GM12878 (cell line): ENCODE results near the gene NLGN1. TPM values are rescaled to one million over a fixed set of nuclear protein-coding genes. Genes with fewer than 3 reads are reported as not detected.

ENCODE experiments used
- ATAC-seq: fragments of 200-7000 bp; cut with Tn5 transposase; 3 replicates; pipeline ENCODE4 v1.9.1; 2020; ENCODE audit warnings: mild to moderate bottlenecking, moderate library complexity
- BruUV-seq: library from RNA; stranded (reverse); fragments of 400-500 nt; replicated peaks from 2 replicates; lab custom pipeline; 2021; lab: Mats Ljungman, UMichigan
- CTCF ChIA-PET: fragments of 300-600 bp; sonication (Branson Sonifier 250); formaldehyde crosslinking; extraction: SDS; loops from one replicate; lab custom pipeline; 2021; ENCODE audit warnings: inconsistent platforms; lab: Yijun Ruan, JAX
- POLR2A ChIA-PET: fragments of 350-600 bp; formaldehyde crosslinking; extraction: SDS; loops from one replicate; lab custom pipeline; 2021; ENCODE audit warnings: inconsistent platforms; lab: Charles Lee
- RAD21 ChIA-PET: fragments of 300-600 bp; sonication (Branson Sonifier 250); formaldehyde crosslinking; loops from one replicate; lab custom pipeline; 2023; ENCODE audit warnings: antibody characterized with exemption; ENCODE audit not compliant: unreplicated experiment; lab: Charles Lee
- SMC1A ChIA-PET: fragments of 300-600 bp; sonication (Branson Sonifier 250); formaldehyde crosslinking; loops from one replicate; lab custom pipeline; 2023; ENCODE audit not compliant: unreplicated experiment, uncharacterized antibody; lab: Charles Lee
- DNase-seq: peaks from one replicate; pipeline ENCODE4 v3.0.0-alpha.2; 2011; ENCODE audit warnings: low read depth, low spot score
- FAIRE-seq: peaks from 3 replicates; lab custom pipeline; 2011; peaks lifted over from hg19 to GRCh38; lab: Jason Lieb, UNC
- H2AFZ ChIP-seq: 2 replicates; pipeline ENCODE4 v1.6.0; 2011; ENCODE audit warnings: low read depth, low read length, control low read depth; ENCODE audit not compliant: control insufficient read depth
- H3K27ac ChIP-seq: 2 replicates; pipeline ENCODE4 v1.5.1; 2011; ENCODE audit warnings: control low read depth; ENCODE audit not compliant: control insufficient read depth, insufficient read depth
- H3K27me3 ChIP-seq, 2 experiments: replicated peaks in 1 of 2; 2 replicates each; pipeline versions ENCODE4 v1.6.0 to v1.6.1; 2011; ENCODE audit warnings: low read length in 1 of 2; ENCODE audit not compliant: control insufficient read depth in 2 of 2, insufficient read depth in 2 of 2
- H3K36me3 ChIP-seq, 2 experiments: 2 replicates each; pipeline ENCODE4 v1.5.1; 2011; ENCODE audit warnings: low read length in 1 of 2; ENCODE audit not compliant: control insufficient read depth in 2 of 2, insufficient read depth in 2 of 2
- H3K4me1 ChIP-seq: 2 replicates; pipeline ENCODE4 v1.6.1; 2011; ENCODE audit warnings: mild to moderate bottlenecking, low read length, moderate library complexity, mixed read lengths; ENCODE audit not compliant: control insufficient read depth, insufficient read depth
- H3K4me2 ChIP-seq: 2 replicates; pipeline ENCODE4 v1.6.0; 2011; ENCODE audit warnings: control low read depth; ENCODE audit not compliant: control insufficient read depth, insufficient read depth
- H3K4me3 ChIP-seq: fragments of 200-600 bp; sonication (generic); 2 replicates; pipeline ENCODE4 v1.5.1; 2016
- H3K79me2 ChIP-seq: 2 replicates; pipeline ENCODE4 v1.6.0; 2011; ENCODE audit warnings: low read length; ENCODE audit not compliant: control insufficient read depth, insufficient read depth
- H3K9ac ChIP-seq: 2 replicates; pipeline ENCODE4 v1.8.0; 2011; ENCODE audit warnings: low read length, control low read depth, mixed read lengths; ENCODE audit not compliant: control insufficient read depth, insufficient read depth
- H3K9me3 ChIP-seq: replicated peaks from 3 replicates; pipeline ENCODE4 v1.5.1; 2011; ENCODE audit warnings: mild to moderate bottlenecking, low read length; ENCODE audit not compliant: control insufficient read depth, insufficient read depth
- H4K20me1 ChIP-seq: 2 replicates; pipeline ENCODE4 v1.6.0; 2011; ENCODE audit not compliant: control insufficient read depth, insufficient read depth
- ATF7 ChIP-seq: fragments of 450-650 bp; IDR thresholded peaks from 2 replicates; pipeline ENCODE4 v1.6.1; 2016; ENCODE audit warnings: low read depth, mild to moderate bottlenecking
- FOS ChIP-seq: IDR thresholded peaks from 3 replicates; pipeline ENCODE4 v1.6.1; 2011; ENCODE audit warnings: borderline replicate concordance; ENCODE audit not compliant: insufficient read length; ENCODE audit errors: extremely low read depth
- FOXK2 ChIP-seq: fragments of 450-650 bp; IDR thresholded peaks from 2 replicates; pipeline ENCODE4 v1.6.1; 2017; ENCODE audit warnings: mild to moderate bottlenecking, moderate library complexity
- NRF1 ChIP-seq: conservative IDR thresholded peaks from 2 replicates; pipeline ENCODE4 v1.6.1; 2011; ENCODE audit warnings: mild to moderate bottlenecking, low read depth, low read length, improper control_type of control experiment
- POLR2A ChIP-seq: IDR thresholded peaks from 2 replicates; pipeline ENCODE4 v1.6.1; 2011; ENCODE audit warnings: low read depth, mild to moderate bottlenecking, low read length
- RAD51 ChIP-seq: fragments of 450-650 bp; IDR thresholded peaks from 2 replicates; pipeline ENCODE4 v1.6.1; 2016; ENCODE audit warnings: moderate library complexity, mild to moderate bottlenecking, inconsistent platforms
- SPI1 ChIP-seq: IDR thresholded peaks from 2 replicates; pipeline ENCODE4 v1.6.1; 2011; ENCODE audit warnings: low read depth, mild to moderate bottlenecking, low read length, moderate library complexity, borderline replicate concordance; ENCODE audit not compliant: insufficient read depth
- WGBS: methylation state at CpG from one replicate; pipeline ENCODE4 v1.1.6; 2016; ENCODE audit warnings: low lambda C conversion rate; ENCODE audit not compliant: insufficient replicate concordance, insufficient coverage; ENCODE audit errors: missing lambda C conversion rate; 5-methylcytosine and 5-hydroxymethylcytosine counted together
- in situ Hi-C: fragments of 300-500 bp; cut with MboI; formaldehyde crosslinking; loops from 9 replicates; pipeline ENCODE4 v1.14.3; 2018; ENCODE audit warnings: mixed read lengths
- intact Hi-C: fragments of 100-400 bp; cut with micrococcal nuclease; formaldehyde crosslinking; loops from one replicate; pipeline ENCODE4 v1.14.2; 2022; ENCODE audit not compliant: unreplicated experiment
- polyA plus RNA-seq, 11 experiments: library from polyadenylated mRNA; depleted of rRNA in 4 of 11; unstranded in 6 of 11; stranded (reverse) in 5 of 11; fragments of >200 nt; fragmentation: Nextera tagmentation in 4 of 11; fragmentation: Illumina TruSeq in 1 of 11; extraction: Ambion mirVana in 4 of 11; extraction: Trizol in 1 of 11; gene quantifications; 1 replicate in 1 of 11; 2 replicates in 10 of 11; pipeline versions ENCODE4 v1.2.1 to v1.2.3, GENCODE V29; 2011 to 2016; ENCODE audit warnings: inconsistent platforms in 2 of 11, missing spikeins in 2 of 11, low read depth in 1 of 11
- total RNA-seq, 4 experiments: library from RNA; depleted of rRNA in 3 of 4; stranded (reverse); fragments of >200 nt in 3 of 4; fragmentation: Illumina TruSeq in 1 of 4; extraction: Trizol in 1 of 4; gene quantifications; 2 replicates each; pipeline versions ENCODE4 v1.2.1 to v1.2.3, GENCODE V29; 2013 to 2021
- TF ChIP-seq, protein P1 (sequence below): fragments of 450-650 bp; formaldehyde crosslinking; IDR thresholded peaks from 2 replicates; pipeline ENCODE4 v1.4.0; 2022; ENCODE audit warnings: mild to moderate bottlenecking, moderate library complexity
- TF ChIP-seq, protein P2 (sequence below): fragments of 450-650 bp; conservative IDR thresholded peaks from 2 replicates; pipeline ENCODE4 v1.6.1; 2017; ENCODE audit warnings: mild to moderate bottlenecking, moderate library complexity
- TF ChIP-seq, protein P3 (sequence below): fragments of 450-650 bp; IDR thresholded peaks from 2 replicates; pipeline ENCODE4 v1.6.1; 2017; ENCODE audit warnings: mild to moderate bottlenecking, moderate library complexity
- TF ChIP-seq, protein P4 (sequence below), 3 experiments: IDR thresholded peaks in 2 of 3; conservative IDR thresholded peaks in 1 of 3; 2 replicates each; pipeline ENCODE4 v1.5.1; 2011; ENCODE audit warnings: low read depth in 3 of 3, low read length in 3 of 3, mild to moderate bottlenecking in 3 of 3, control low read depth in 2 of 3, moderate library complexity in 2 of 3, inconsistent platforms in 1 of 3, mixed read lengths in 1 of 3; ENCODE audit not compliant: control insufficient read depth in 2 of 3, insufficient read depth in 1 of 3; ENCODE audit errors: extremely low read depth in 1 of 3

Gene NLGN1
- total and polyA plus RNA-seq, 10 of the 15 experiments (the other 5 are each of a cell fraction or from before 2014, with no cell fraction given) = not detected

DNA sequence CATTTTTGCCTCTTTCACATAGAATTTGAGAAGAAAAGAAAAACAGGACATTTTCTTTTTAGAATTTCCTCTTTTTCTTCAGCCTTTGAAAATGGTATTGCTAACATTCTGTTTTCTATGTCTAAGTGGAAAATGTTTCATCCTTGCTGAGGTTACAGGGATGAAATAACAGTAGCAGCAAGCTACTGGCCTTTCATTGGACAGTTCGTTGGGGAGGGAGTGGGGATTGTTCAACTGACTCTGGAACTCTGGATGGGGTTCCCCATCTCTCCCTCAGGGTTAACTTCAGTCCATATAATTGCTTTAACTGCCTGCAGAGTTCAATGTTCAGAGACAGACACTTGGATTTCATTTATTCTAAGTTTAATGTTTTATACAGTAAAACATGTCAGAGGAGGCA lies 346.0 kb downstream of the NLGN1 start:
- H3K4me1 ChIP-seq = no peaks in the 10 kb centered on the region
- no peak overlapping the region for H3K9ac ChIP-seq
- no peaks in the 10 kb centered on the region for H4K20me1 ChIP-seq
- POLR2A ChIA-PET = no interaction called here
- intact Hi-C loops = no loop called here
- FAIRE-seq (no peak), ATAC-seq (no peak), DNase-seq (no peak)
- no peak overlapping the region for H3K27ac ChIP-seq
- no TSS peak for BruUV-seq
- WGBS = 0% methylated on average over 1 of the region's 1 CpG
- TF ChIP-seq ATF7 (no peak), FOS (no peak), FOXK2 (no peak), RAD51 (no peak), SPI1 (no peak), NRF1 (no peak), POLR2A (no peak)
- TF ChIP-seq, protein P1, sequence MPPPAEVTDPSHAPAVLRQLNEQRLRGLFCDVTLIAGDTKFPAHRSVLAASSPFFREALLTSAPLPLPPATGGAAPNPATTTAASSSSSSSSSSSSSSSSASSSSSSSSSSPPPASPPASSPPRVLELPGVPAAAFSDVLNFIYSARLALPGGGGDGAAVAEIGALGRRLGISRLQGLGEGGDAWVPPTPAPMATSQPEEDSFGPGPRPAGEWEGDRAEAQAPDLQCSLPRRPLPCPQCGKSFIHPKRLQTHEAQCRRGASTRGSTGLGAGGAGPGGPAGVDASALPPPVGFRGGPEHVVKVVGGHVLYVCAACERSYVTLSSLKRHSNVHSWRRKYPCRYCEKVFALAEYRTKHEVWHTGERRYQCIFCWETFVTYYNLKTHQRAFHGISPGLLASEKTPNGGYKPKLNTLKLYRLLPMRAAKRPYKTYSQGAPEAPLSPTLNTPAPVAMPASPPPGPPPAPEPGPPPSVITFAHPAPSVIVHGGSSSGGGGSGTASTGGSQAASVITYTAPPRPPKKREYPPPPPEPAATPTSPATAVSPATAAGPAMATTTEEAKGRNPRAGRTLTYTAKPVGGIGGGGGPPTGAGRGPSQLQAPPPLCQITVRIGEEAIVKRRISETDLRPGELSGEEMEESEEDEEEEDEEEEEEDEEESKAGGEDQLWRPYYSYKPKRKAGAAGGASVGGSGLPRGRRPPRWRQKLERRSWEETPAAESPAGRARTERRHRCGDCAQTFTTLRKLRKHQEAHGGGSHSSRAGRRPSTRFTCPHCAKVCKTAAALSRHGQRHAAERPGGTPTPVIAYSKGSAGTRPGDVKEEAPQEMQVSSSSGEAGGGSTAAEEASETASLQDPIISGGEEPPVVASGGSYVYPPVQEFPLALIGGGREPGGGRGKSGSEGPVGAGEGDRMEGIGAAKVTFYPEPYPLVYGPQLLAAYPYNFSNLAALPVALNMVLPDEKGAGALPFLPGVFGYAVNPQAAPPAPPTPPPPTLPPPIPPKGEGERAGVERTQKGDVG (CRISPR knock-in tag) = no peak
- TF ChIP-seq, protein P2, sequence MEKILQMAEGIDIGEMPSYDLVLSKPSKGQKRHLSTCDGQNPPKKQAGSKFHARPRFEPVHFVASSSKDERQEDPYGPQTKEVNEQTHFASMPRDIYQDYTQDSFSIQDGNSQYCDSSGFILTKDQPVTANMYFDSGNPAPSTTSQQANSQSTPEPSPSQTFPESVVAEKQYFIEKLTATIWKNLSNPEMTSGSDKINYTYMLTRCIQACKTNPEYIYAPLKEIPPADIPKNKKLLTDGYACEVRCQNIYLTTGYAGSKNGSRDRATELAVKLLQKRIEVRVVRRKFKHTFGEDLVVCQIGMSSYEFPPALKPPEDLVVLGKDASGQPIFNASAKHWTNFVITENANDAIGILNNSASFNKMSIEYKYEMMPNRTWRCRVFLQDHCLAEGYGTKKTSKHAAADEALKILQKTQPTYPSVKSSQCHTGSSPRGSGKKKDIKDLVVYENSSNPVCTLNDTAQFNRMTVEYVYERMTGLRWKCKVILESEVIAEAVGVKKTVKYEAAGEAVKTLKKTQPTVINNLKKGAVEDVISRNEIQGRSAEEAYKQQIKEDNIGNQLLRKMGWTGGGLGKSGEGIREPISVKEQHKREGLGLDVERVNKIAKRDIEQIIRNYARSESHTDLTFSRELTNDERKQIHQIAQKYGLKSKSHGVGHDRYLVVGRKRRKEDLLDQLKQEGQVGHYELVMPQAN = no peak
- TF ChIP-seq, protein P3, sequence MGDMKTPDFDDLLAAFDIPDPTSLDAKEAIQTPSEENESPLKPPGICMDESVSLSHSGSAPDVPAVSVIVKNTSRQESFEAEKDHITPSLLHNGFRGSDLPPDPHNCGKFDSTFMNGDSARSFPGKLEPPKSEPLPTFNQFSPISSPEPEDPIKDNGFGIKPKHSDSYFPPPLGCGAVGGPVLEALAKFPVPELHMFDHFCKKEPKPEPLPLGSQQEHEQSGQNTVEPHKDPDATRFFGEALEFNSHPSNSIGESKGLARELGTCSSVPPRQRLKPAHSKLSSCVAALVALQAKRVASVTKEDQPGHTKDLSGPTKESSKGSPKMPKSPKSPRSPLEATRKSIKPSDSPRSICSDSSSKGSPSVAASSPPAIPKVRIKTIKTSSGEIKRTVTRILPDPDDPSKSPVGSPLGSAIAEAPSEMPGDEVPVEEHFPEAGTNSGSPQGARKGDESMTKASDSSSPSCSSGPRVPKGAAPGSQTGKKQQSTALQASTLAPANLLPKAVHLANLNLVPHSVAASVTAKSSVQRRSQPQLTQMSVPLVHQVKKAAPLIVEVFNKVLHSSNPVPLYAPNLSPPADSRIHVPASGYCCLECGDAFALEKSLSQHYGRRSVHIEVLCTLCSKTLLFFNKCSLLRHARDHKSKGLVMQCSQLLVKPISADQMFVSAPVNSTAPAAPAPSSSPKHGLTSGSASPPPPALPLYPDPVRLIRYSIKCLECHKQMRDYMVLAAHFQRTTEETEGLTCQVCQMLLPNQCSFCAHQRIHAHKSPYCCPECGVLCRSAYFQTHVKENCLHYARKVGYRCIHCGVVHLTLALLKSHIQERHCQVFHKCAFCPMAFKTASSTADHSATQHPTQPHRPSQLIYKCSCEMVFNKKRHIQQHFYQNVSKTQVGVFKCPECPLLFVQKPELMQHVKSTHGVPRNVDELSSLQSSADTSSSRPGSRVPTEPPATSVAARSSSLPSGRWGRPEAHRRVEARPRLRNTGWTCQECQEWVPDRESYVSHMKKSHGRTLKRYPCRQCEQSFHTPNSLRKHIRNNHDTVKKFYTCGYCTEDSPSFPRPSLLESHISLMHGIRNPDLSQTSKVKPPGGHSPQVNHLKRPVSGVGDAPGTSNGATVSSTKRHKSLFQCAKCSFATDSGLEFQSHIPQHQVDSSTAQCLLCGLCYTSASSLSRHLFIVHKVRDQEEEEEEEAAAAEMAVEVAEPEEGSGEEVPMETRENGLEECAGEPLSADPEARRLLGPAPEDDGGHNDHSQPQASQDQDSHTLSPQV = no peak
- TF ChIP-seq, protein P4, sequence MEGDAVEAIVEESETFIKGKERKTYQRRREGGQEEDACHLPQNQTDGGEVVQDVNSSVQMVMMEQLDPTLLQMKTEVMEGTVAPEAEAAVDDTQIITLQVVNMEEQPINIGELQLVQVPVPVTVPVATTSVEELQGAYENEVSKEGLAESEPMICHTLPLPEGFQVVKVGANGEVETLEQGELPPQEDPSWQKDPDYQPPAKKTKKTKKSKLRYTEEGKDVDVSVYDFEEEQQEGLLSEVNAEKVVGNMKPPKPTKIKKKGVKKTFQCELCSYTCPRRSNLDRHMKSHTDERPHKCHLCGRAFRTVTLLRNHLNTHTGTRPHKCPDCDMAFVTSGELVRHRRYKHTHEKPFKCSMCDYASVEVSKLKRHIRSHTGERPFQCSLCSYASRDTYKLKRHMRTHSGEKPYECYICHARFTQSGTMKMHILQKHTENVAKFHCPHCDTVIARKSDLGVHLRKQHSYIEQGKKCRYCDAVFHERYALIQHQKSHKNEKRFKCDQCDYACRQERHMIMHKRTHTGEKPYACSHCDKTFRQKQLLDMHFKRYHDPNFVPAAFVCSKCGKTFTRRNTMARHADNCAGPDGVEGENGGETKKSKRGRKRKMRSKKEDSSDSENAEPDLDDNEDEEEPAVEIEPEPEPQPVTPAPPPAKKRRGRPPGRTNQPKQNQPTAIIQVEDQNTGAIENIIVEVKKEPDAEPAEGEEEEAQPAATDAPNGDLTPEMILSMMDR (IDR thresholded peaks at IDR 0.05 in 2 of 3, conservative IDR thresholded peaks at IDR 0.05 in 1 of 3; ENCODE audit: control insufficient read depth in 2 of 3, extremely low read depth in 1 of 3, insufficient read depth in 1 of 3, low read depth in 3 of 3, low read length in 3 of 3) = no peak
- no peaks in the 10 kb centered on the region for H3K9me3 ChIP-seq
- SMC1A ChIA-PET = no interaction called here
- in situ Hi-C loops = no loop called here
- no peak overlapping the region for H3K4me3 ChIP-seq
- H2AFZ ChIP-seq = no peak overlapping the region
- H3K36me3 ChIP-seq = no peaks in the 10 kb centered on the region
- RAD21 ChIA-PET = no interaction called here
- H3K79me2 ChIP-seq = no peaks in the 10 kb centered on the region
- no peak overlapping the region for H3K4me2 ChIP-seq
- CTCF ChIA-PET = no interaction called here
- H3K27me3 ChIP-seq = no peaks in the 10 kb centered on the region
